Smooth muscle cell (in vitro differentiated cells): ENCODE results near the gene S100A16. TPM values are rescaled to one million over a fixed set of nuclear protein-coding genes. Genes with fewer than 3 reads are reported as not detected.
A peak's percentile ranks its signal among the peaks of the same experiment; 100 is the strongest.

Experiments used
- DNase-seq: peaks from one replicate; lab custom pipeline; 2025; ENCODE audit not compliant: unreplicated experiment; lab: John Stamatoyannopoulos, UW
- H2AFZ ChIP-seq: fragments of 200-600 bp; sonication (generic); 2 replicates; pipeline ENCODE4 v1.6.0; 2016; ENCODE audit warnings: antibody characterized with exemption, low read depth, mild to moderate bottlenecking
- H3F3A ChIP-seq: fragments of 200-600 bp; sonication (generic); 2 replicates; pipeline ENCODE4 v1.6.0; 2017; ENCODE audit warnings: antibody characterized with exemption, low read depth
- H3K27ac ChIP-seq: fragments of 200-600 bp; sonication (generic); 2 replicates; pipeline ENCODE4 v1.5.1; 2016; ENCODE audit warnings: low read depth, mild to moderate bottlenecking
- H3K27me3 ChIP-seq: fragments of 200-600 bp; sonication (generic); 2 replicates; pipeline ENCODE4 v1.6.1; 2016; ENCODE audit warnings: low read depth, mild to moderate bottlenecking
- H3K36me3 ChIP-seq: fragments of 200-600 bp; sonication (generic); 2 replicates; pipeline ENCODE4 v1.5.1; 2016; ENCODE audit warnings: low read depth
- H3K4me1 ChIP-seq: fragments of 200-600 bp; sonication (generic); 2 replicates; pipeline ENCODE4 v1.5.1; 2016; ENCODE audit warnings: low read depth
- H3K4me2 ChIP-seq: fragments of 200-600 bp; sonication (generic); 2 replicates; pipeline ENCODE4 v1.6.0; 2016; ENCODE audit warnings: mild to moderate bottlenecking
- H3K4me3 ChIP-seq: fragments of 200-600 bp; sonication (generic); 2 replicates; pipeline ENCODE4 v1.5.1; 2016; ENCODE audit warnings: mild to moderate bottlenecking
- H3K79me2 ChIP-seq: fragments of 200-600 bp; sonication (generic); 2 replicates; pipeline ENCODE4 v1.6.0; 2016; ENCODE audit warnings: low read depth, mild to moderate bottlenecking
- H3K9ac ChIP-seq: fragments of 200-600 bp; sonication (generic); 2 replicates; pipeline ENCODE4 v1.6.0; 2016; ENCODE audit warnings: low read depth
- H3K9me3 ChIP-seq: fragments of 200-600 bp; sonication (generic); replicated peaks from 2 replicates; pipeline ENCODE4 v1.5.1; 2016; ENCODE audit warnings: low read depth
- H4K20me1 ChIP-seq: fragments of 200-600 bp; sonication (generic); 2 replicates; pipeline ENCODE4 v1.6.0; 2016; ENCODE audit warnings: low read depth
- CTCF ChIP-seq: fragments of 200-600 bp; sonication (generic); IDR thresholded peaks from 2 replicates; pipeline ENCODE4 v1.5.1; 2017; ENCODE audit warnings: borderline replicate concordance, mild to moderate bottlenecking, antibody characterized with exemption; ENCODE audit not compliant: insufficient read depth, poor library complexity, severe bottlenecking
- WGBS: methylation state at CpG from one replicate; pipeline ENCODE4 v1.1.7; 2016; ENCODE audit warnings: low lambda C conversion rate; 5-methylcytosine and 5-hydroxymethylcytosine counted together
- polyA plus RNA-seq: library from polyadenylated mRNA; unstranded; fragments of >200 nt; fragmentation: Nextera tagmentation; extraction: Ambion mirVana; gene quantifications from 2 replicates; pipeline ENCODE4 v1.2.1, GENCODE V29; 2016
- total RNA-seq: library from RNA; depleted of rRNA; stranded (reverse); fragments of >200 nt; gene quantifications from 2 replicates; pipeline ENCODE4 v1.2.3, GENCODE V29; 2014

The S100A16 gene
- total and polyA plus RNA-seq, 2 experiments from 2014 or later: 238 to 302 TPM

DNA sequence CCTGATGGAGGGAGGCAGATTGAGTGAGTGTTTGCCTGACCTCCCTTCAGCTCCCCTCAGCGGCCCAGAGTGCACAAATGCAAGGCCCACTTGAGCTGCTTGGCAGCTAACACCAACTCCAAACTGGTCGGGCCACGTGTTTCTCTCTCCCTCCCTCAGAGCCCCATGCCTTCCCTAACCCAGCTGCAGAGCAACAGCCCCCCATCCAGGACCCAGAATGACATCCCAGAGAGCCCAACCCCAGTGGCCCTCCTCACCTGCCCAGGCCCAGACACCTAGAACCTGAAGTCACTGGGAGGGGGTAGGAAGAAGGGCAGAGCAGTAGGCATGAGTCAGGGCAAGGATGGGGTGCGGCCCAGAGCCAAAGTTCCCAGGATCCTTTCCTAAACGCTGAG lies 4.0 kb upstream of the S100A16 start:
- Histone ChIP-seq H3K4me2 (no peak overlapping the region), H3K27ac (no peak overlapping the region), H3F3A (no peaks in the 10 kb centered on the region), H3K9me3 (no peaks in the 10 kb centered on the region), H2AFZ (no peak overlapping the region), H3K36me3 (no peaks in the 10 kb centered on the region), H3K79me2 (peaks cover 17% of the 10 kb centered on the region), H3K9ac (no peak overlapping the region), H4K20me1 (no peaks in the 10 kb centered on the region), H3K27me3 (no peaks in the 10 kb centered on the region), H3K4me1 (peaks cover 14% of the 10 kb centered on the region), H3K4me3 (no peak overlapping the region)
- DNase-seq: no peak
- no peak for TF ChIP-seq CTCF
- WGBS: 93% methylated on average over 5 of the region's 5 CpGs

DNA sequence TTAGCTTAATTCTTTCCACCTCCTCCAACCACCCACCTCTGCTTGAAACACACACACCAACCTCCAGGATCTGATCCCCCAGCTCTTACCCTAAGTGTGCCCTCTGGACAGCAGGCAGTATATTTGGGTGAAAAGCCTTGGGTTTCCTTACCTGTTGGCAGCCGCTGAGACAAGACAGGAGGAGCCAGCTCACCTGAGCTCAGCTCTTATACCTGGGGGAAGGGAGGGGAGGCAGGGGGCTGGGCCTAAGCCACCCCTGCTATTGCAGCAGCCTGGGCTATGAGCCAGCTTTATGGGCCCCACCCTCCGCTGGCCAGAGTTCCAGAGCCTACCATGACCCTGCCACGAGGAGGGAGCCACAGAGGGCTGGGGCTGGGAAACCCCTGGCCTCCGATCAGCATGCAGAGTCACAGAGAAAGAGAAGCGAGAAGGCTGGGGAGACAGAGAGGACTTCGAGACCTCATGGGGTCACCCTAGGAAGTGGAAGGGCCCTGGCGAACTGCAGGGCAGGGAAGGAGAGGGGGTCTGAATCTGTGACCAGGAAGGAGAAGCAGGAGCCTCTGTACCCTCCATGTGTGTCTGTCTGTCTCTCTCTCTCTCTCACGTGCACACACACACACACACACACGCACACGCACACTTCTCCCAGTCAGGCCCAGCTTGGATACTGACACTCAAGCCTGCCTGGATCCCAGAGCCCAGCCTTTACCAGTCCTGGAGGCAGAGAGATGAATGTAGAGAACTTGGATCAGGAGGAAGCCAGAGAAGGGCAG lies 3.4 kb upstream of the S100A16 start, which contains the start of gene S100A14:
S100A14 (minus strand) TSS at position 182 of the 773 bp plus-strand sequence. CDS start 467 bp downstream, outside the sequence.
- H3K9me3 ChIP-seq: no peaks in the 10 kb centered on the region
- H3K27me3 ChIP-seq: no peaks in the 10 kb centered on the region
- no peak within 1 kb of the TSS for H3K9ac ChIP-seq
- H3K4me2 ChIP-seq: peak within 1 kb of the TSS; percentile 11
- no peaks in the 10 kb centered on the region for H3K36me3 ChIP-seq
- H3K79me2 ChIP-seq: peaks cover 23% of the 10 kb centered on the region
- no peaks in the 10 kb centered on the region for H4K20me1 ChIP-seq
- 76% methylated on average over 10 of the region's 10 CpGs for WGBS
- peaks cover 18% of the 10 kb centered on the region for H3K4me1 ChIP-seq
- no peak for TF ChIP-seq CTCF
- peak within 1 kb of the TSS; percentile 39 for H3K4me3 ChIP-seq
- DNase-seq: no peak
- no peak within 1 kb of the TSS for H3K27ac ChIP-seq
- H2AFZ ChIP-seq: no peak within 1 kb of the TSS
- no peaks in the 10 kb centered on the region for H3F3A ChIP-seq

DNA sequence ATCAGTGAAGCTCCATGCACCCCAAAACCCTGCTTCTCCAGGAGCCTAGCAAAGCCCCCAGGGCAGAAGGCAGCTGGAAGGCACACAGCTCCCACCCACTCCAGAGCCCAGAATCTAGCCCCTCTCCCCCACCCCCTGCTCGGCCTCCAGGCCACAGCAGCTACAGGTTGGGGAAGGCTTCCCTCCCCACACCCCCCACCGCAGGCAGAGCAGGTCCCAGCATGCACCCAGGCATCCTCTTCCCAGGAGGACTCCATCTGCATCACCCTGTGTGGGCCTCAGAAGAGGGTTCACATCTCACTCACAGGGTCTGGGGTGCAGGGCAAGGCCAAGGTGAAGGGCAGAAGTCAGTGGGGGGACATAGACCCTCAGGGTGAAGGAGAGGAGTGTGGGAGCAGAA lies 2.5 kb upstream of the S100A16 start:
- DNase-seq: no peak
- Histone ChIP-seq H3K9ac (no peak overlapping the region), H3K79me2 (peaks cover 30% of the 10 kb centered on the region), H3K4me1 (peaks cover 24% of the 10 kb centered on the region), H3F3A (peaks cover 4% of the 10 kb centered on the region), H2AFZ (no peak overlapping the region), H3K36me3 (no peaks in the 10 kb centered on the region), H3K9me3 (no peaks in the 10 kb centered on the region), H3K27me3 (no peaks in the 10 kb centered on the region), H3K4me2 (peak overlapping the region; percentile 11), H3K4me3 (peak overlapping the region; percentile 39), H4K20me1 (no peaks in the 10 kb centered on the region), H3K27ac (no peak overlapping the region)
- WGBS: 87% methylated on average over 2 of the region's 2 CpGs
- TF ChIP-seq CTCF: no peak

DNA sequence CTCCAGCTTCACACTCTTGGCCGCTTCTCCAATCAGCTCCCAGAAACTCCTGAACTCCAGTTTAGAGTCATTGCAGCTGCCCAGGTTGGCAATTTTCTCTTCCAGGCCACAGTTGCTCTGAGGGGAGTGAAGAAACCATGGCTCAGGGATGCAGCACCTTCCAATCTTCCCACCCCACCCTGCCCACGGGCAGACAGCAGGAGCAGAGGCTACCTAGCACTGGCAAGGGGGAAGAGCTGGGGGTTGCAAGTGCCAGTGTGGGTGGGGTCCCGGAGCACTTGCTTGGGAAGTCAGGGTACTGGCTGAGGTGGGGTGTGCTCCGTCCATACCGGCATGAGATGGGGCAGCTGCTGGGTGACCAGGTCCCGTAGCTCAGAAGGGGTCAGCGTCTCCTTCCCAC lies 2.0 kb upstream of the S100A16 start:
- no peak for TF ChIP-seq CTCF
- no peak overlapping the region for H3K27ac ChIP-seq
- WGBS: 93% methylated on average over 6 of the region's 7 CpGs
- H3K4me3 ChIP-seq: no peak overlapping the region
- H4K20me1 ChIP-seq: no peaks in the 10 kb centered on the region
- H3K36me3 ChIP-seq: no peaks in the 10 kb centered on the region
- peaks cover 8% of the 10 kb centered on the region for H3F3A ChIP-seq
- H3K9ac ChIP-seq: no peak overlapping the region
- H3K79me2 ChIP-seq: peaks cover 33% of the 10 kb centered on the region
- H2AFZ ChIP-seq: no peak overlapping the region
- no peak for DNase-seq
- no peaks in the 10 kb centered on the region for H3K9me3 ChIP-seq
- H3K27me3 ChIP-seq: no peaks in the 10 kb centered on the region
- H3K4me2 ChIP-seq: no peak overlapping the region
- H3K4me1 ChIP-seq: peaks cover 29% of the 10 kb centered on the region
